Effector CD8-positive, alpha-beta T cell (primary cell): ENCODE results near the gene PLCXD1.
"Not testable (repeated sequence)": the region's sequence is repeated elsewhere in the genome, so short reads cannot be mapped to it uniquely, and the experiment has no call there.

ENCODE experiments used
- DNase-seq: peaks from one replicate; lab custom pipeline; 2025; lab: John Stamatoyannopoulos, UW

PLCXD1 gene

DNA sequence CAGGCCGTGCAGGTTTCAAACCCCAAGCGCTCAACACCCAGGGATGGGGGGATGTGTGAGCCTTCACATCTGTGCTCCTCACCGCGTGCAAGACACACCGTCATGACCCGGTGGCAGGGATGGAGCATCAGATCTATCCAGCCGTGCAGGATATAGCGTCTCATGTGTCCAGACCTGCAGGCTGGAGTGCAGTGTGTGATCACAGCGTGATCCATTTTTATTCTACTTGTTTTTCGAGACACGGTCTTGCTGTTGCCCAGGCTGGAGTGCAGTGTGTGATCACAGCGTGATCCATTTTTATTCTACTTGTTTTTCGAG, 70.1 kb downstream of the PLCXD1 start:
- not testable (repeated sequence) for DNase-seq

DNA sequence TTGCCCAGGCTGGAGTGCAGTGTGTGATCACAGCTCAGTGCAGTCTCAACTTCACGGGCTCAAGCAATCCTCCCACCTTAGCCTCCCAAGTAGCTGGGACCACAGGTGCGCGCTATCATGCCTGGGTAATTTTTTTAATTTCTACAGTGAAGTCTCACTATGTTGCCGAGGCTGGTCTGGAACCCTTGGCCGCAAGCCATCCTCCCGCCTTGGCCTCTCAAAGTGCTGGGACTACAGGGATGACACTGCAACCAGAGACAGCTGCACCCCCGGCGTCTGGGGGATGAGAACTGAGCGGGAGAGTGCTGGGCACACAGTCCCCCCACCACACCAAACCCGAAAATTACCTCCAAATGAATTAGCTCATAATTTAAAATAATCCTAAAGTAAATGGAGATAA, 70.6 kb downstream of the PLCXD1 start:
- DNase-seq: no peak

DNA sequence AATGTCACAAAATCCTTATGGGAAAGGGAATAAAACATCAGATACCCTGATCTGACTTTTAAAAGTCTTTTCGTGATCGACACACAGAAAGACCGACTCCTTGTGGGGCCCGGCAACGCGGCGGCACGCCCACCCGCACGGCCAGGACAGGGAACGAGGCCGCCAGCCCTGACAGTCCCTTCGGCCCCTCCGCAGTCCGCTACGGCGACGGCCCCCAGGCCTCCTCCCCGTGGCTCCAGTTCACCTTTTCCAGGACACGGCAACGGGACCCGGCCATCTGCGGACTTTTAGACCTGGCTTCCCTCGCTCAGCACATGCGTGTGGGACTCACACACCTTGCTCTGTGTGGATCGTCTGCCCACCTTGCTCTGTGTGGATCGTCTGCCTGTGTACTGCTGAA, 71.0 kb downstream of the PLCXD1 start:
- DNase-seq: no peak

GRCh38 chrX:352582-353314, 71.6 kb downstream of the PLCXD1 start:
- no peak for DNase-seq
